H1 (cell line): Measurements from ENCODE around the gene HES4. TPM values are rescaled to one million over a fixed set of nuclear protein-coding genes. Genes with fewer than 3 reads are reported as not detected.

Experiments
- RNF2 ChIP-seq: fragments of 200-900, 300-1000 bp; sonication (generic); IDR thresholded peaks from 2 replicates; pipeline ENCODE4 v1.7.1; 2016; ENCODE audit warnings: borderline replicate concordance, low read depth, mild to moderate bottlenecking, antibody characterized with exemption, low read length; ENCODE audit not compliant: poor library complexity, severe bottlenecking; ENCODE audit errors: missing control alignments
- SIX5 ChIP-seq: IDR thresholded peaks from 2 replicates; pipeline ENCODE4 v1.6.1; 2011; ENCODE audit warnings: mild to moderate bottlenecking, low read depth, low read length
- SRF ChIP-seq: IDR thresholded peaks from 2 replicates; pipeline ENCODE4 v1.6.1; 2011; ENCODE audit warnings: mild to moderate bottlenecking, low read depth, low read length, moderate library complexity
- YY1 ChIP-seq: IDR thresholded peaks from 2 replicates; pipeline ENCODE4 v1.6.1; 2011; ENCODE audit warnings: low read depth, mild to moderate bottlenecking, low read length
- polyA plus RNA-seq, 7 experiments: library from polyadenylated mRNA; depleted of rRNA in 3 of 7; stranded (reverse) in 5 of 7; unstranded in 2 of 7; fragments of >200 nt in 5 of 7; fragments of 200-250 nt in 2 of 7; gene quantifications; 1 replicate in 5 of 7; 2 replicates in 1 of 7; 4 replicates in 1 of 7; pipeline versions ENCODE4 v1.2.1 to v1.2.3, GENCODE V29; 2011 to 2013; ENCODE audit warnings: missing spikeins in 2 of 7, mixed read lengths in 2 of 7
- total RNA-seq: library from RNA; stranded (reverse); fragmentation: NEBNext Ultra II Directional; extraction: Animal tissue kit (Norgen Biotek cat#: 25700); gene quantifications from 2 replicates; pipeline ENCODE4 v1.2.1, GENCODE V29; 2021

The HES4 gene
- total and polyA plus RNA-seq, 2 of the 8 experiments (the other 6 are each of a cell fraction or from before 2014, with no cell fraction given): 2.8 to 3.5 TPM

DNA sequence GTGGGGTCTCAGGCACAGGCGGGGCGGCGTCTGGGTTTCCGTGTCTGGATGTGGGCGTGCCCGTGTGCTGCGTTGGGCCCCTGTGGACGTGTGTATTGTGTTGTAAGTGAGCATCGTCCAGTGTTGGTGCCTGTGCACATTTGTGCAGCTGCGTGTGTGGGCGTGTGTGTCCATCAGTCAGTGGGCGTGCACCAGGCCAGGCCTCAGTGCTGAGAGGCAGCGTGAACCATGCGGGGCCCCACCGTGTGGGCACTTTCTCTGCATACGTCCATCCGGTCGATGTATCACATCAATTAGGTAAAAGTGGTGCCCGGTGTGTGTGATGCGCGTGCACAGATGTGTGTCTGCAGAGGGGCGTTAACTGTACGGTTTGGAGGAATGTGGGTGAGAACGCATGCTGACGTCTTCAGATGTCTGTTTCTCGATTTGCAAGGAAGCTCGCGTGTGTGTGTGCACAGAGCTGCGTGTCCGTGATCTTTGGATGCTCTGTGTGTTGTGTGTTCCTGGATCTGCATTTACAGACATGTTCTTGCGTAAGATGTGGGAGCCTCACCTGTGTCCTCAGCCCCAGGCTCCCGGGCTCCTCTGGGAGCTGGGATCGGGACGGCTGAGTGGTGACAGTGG lies 44.7 kb upstream of the HES4 start (continued):
- no peak for TF ChIP-seq SRF
- no peak for TF ChIP-seq SIX5
- no peak for TF ChIP-seq YY1
- TF ChIP-seq RNF2: no peak
